Measurements from ENCODE around the gene MADD.

DNA sequence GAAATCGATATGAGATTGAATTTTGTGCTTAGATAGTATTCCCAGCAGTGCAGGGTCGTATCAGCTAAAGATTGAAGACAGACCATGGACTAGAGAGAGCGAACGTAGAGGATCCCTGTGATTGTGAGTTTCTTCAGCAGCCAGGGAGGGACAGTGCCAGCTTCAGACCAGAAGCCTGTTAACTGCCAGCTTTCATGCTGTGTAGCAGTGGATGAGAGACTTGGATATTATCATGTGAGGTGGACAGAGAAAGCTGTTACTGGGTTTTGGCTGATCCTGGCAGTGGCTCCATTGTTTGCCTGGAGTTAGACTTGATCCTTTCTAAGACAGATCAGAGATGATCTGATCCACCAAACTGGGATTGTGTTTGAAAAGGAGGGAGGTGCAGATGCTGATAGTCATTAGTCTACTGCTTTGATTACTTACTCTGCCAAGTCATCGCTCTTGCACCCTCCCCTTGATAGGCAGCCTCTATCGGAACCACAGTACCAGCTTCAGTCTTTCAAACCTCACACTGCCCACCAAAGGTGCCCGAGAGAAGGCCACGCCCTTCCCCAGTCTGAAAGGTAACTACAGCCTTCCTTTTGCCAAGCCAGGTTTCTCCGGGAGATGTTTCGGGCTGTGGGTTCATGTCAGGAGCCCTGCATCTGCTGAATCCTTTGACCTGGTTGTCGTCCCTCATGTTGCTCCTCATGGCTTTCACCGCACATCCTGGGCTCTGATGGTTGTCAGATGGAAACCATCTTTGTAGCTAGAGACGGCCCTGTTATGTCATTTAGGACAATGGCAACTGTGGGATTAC, 16.2 kb downstream of the MADD start:
- TF ChIP-seq, protein P1, sequence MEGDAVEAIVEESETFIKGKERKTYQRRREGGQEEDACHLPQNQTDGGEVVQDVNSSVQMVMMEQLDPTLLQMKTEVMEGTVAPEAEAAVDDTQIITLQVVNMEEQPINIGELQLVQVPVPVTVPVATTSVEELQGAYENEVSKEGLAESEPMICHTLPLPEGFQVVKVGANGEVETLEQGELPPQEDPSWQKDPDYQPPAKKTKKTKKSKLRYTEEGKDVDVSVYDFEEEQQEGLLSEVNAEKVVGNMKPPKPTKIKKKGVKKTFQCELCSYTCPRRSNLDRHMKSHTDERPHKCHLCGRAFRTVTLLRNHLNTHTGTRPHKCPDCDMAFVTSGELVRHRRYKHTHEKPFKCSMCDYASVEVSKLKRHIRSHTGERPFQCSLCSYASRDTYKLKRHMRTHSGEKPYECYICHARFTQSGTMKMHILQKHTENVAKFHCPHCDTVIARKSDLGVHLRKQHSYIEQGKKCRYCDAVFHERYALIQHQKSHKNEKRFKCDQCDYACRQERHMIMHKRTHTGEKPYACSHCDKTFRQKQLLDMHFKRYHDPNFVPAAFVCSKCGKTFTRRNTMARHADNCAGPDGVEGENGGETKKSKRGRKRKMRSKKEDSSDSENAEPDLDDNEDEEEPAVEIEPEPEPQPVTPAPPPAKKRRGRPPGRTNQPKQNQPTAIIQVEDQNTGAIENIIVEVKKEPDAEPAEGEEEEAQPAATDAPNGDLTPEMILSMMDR (IDR thresholded peaks at IDR 0.05), result no peak
- no peak for TF ChIP-seq POLR2A (IDR thresholded peaks at IDR 0.05)

All from thyroid gland (tissue), 4 donors.